H1 (cell line): ENCODE data around the gene MYRIP. TPM values are rescaled to one million over a fixed set of nuclear protein-coding genes. Genes with fewer than 3 reads are reported as not detected.

Source experiments
- CTCF ChIA-PET: fragments of 300-600 bp; sonication (Branson Sonifier 250); formaldehyde crosslinking; loops from one replicate; lab custom pipeline; 2021; ENCODE audit not compliant: partially characterized antibody; lab: Charles Lee
- POLR2A ChIA-PET: fragments of 300-600 bp; sonication (Branson Sonifier 250); formaldehyde crosslinking; loops from one replicate; lab custom pipeline; 2021; ENCODE audit warnings: inconsistent platforms; ENCODE audit not compliant: partially characterized antibody; lab: Charles Lee
- DNase-seq, 2 experiments: peaks; one replicate each; pipeline versions ENCODE4 v3.0.0 to v3.0.0-alpha.2; 2010 to 2022; ENCODE audit warnings: low spot score in 2 of 2, low read depth in 1 of 2, mixed read lengths in 1 of 2
- FAIRE-seq: peaks from 2 replicates; lab custom pipeline; 2011; peaks lifted over from hg19 to GRCh38; lab: Jason Lieb, UNC
- H2AFZ ChIP-seq: 2 replicates; pipeline ENCODE4 v1.8.1; 2012; ENCODE audit warnings: low read length, inconsistent platforms
- H2AK5ac ChIP-seq: 2 replicates; pipeline ENCODE4 v1.6.1; 2013; ENCODE audit warnings: low read depth, low read length
- H2BK120ac ChIP-seq: replicated peaks from 2 replicates; pipeline ENCODE3; 2013; ENCODE audit warnings: low read depth, low read length, inconsistent platforms
- H2BK12ac ChIP-seq: 2 replicates; pipeline ENCODE4 v1.6.1; 2013; ENCODE audit warnings: low read depth, low read length
- H2BK15ac ChIP-seq: 2 replicates; pipeline ENCODE4 v1.6.1; 2013; ENCODE audit warnings: low read length
- H2BK20ac ChIP-seq: 2 replicates; pipeline ENCODE4 v1.6.1; 2013; ENCODE audit warnings: low read length
- H2BK5ac ChIP-seq: 2 replicates; pipeline ENCODE4 v1.6.1; 2013; ENCODE audit warnings: low read depth, low read length
- H3K14ac ChIP-seq: 2 replicates; pipeline ENCODE4 v1.6.1; 2013; ENCODE audit warnings: inconsistent platforms; ENCODE audit not compliant: insufficient read length
- H3K18ac ChIP-seq: 2 replicates; pipeline ENCODE4 v1.6.1; 2013; ENCODE audit warnings: low read length; ENCODE audit errors: extremely low read depth
- H3K23ac ChIP-seq: 2 replicates; pipeline ENCODE4 v1.6.1; 2013; ENCODE audit warnings: inconsistent platforms; ENCODE audit not compliant: insufficient read length
- H3K23me2 ChIP-seq: 2 replicates; pipeline ENCODE4 v1.6.1; 2013; ENCODE audit warnings: low read depth, low read length
- H3K27ac ChIP-seq: 2 replicates; pipeline ENCODE4 v1.6.1; 2011; ENCODE audit warnings: low read depth, low read length, inconsistent platforms
- H3K27me3 ChIP-seq, 4 experiments: replicated peaks in 1 of 4; 1 replicate in 1 of 4; 2 replicates in 3 of 4; pipeline versions ENCODE4 v1.6.1 to v1.8.1; 2011 to 2013; ENCODE audit warnings: low read length in 3 of 4, mild to moderate bottlenecking in 3 of 4, inconsistent platforms in 2 of 4, mixed read lengths in 2 of 4, moderate library complexity in 1 of 4; ENCODE audit not compliant: control insufficient read depth in 3 of 4, insufficient read depth in 3 of 4; ENCODE audit errors: extremely low read depth in 1 of 4
- H3K36me3 ChIP-seq, 4 experiments: 2 replicates each; pipeline versions ENCODE4 v1.6.1 to v1.8.1; 2011 to 2013; ENCODE audit warnings: mild to moderate bottlenecking in 4 of 4, low read length in 3 of 4, moderate library complexity in 2 of 4, control low read depth in 1 of 4, inconsistent platforms in 1 of 4; ENCODE audit not compliant: insufficient read depth in 4 of 4, control insufficient read depth in 2 of 4
- H3K4ac ChIP-seq: replicated peaks from 2 replicates; pipeline ENCODE3; 2013; ENCODE audit warnings: low read length, low read depth, mixed read lengths, inconsistent platforms; ENCODE audit not compliant: insufficient read length
- H3K4me1 ChIP-seq, 4 experiments: replicated peaks in 1 of 4; 1 replicate in 1 of 4; 2 replicates in 3 of 4; pipeline versions ENCODE4 v1.6.1 to v1.8.1; 2011 to 2013; ENCODE audit warnings: low read length in 3 of 4, inconsistent platforms in 2 of 4, mixed read lengths in 1 of 4; ENCODE audit not compliant: insufficient read depth in 4 of 4, control insufficient read depth in 3 of 4
- H3K4me2 ChIP-seq, 2 experiments: 2 replicates each; pipeline versions ENCODE4 v1.6.1 to v1.8.1; 2011 to 2013; ENCODE audit warnings: low read depth in 2 of 2, low read length in 2 of 2, control low read depth in 1 of 2, inconsistent platforms in 1 of 2, mild to moderate bottlenecking in 1 of 2; ENCODE audit not compliant: insufficient read depth in 1 of 2
- H3K4me3 ChIP-seq, 4 experiments: fragments of 200-600, 300-600 bp in 1 of 4; sonication (generic), shearing (Covaris generic), sonication (Bioruptor Twin) in 1 of 4; 2 replicates each; pipeline versions ENCODE4 v1.5.1 to v1.8.1; 2011 to 2016; ENCODE audit warnings: low read length in 4 of 4, low read depth in 3 of 4, control low read depth in 2 of 4, inconsistent platforms in 2 of 4, mild to moderate bottlenecking in 2 of 4, mixed read lengths in 1 of 4, moderate library complexity in 1 of 4; ENCODE audit not compliant: insufficient read depth in 2 of 4; ENCODE audit errors: extremely low read depth in 1 of 4
- H3K56ac ChIP-seq: replicated peaks from 2 replicates; pipeline ENCODE3; 2013; ENCODE audit warnings: low read depth, mild to moderate bottlenecking, mixed read lengths, low read length, inconsistent platforms; ENCODE audit not compliant: insufficient read length
- H3K79me1 ChIP-seq: 2 replicates; pipeline ENCODE4 v1.6.1; 2013; ENCODE audit warnings: low read depth, low read length, control low read depth
- H3K79me2 ChIP-seq, 2 experiments: 2 replicates each; pipeline versions ENCODE4 v1.6.1 to v1.8.1; 2012 to 2013; ENCODE audit warnings: low read length in 2 of 2, mild to moderate bottlenecking in 2 of 2, inconsistent platforms in 1 of 2; ENCODE audit not compliant: insufficient read depth in 2 of 2, control insufficient read depth in 1 of 2
- H3K9ac ChIP-seq, 4 experiments: replicated peaks in 1 of 4; 1 replicate in 1 of 4; 2 replicates in 3 of 4; pipeline versions ENCODE4 v1.6.1 to v1.8.1; 2011 to 2013; ENCODE audit warnings: low read depth in 3 of 4, low read length in 3 of 4, control low read depth in 2 of 4, mild to moderate bottlenecking in 2 of 4, moderate library complexity in 2 of 4, inconsistent platforms in 1 of 4; ENCODE audit errors: extremely low read depth in 1 of 4
- H3K9me3 ChIP-seq, 2 experiments: 2 replicates each; pipeline versions ENCODE4 v1.6.1 to v1.8.1; 2012 to 2013; ENCODE audit warnings: mild to moderate bottlenecking in 2 of 2, moderate library complexity in 2 of 2, control low read depth in 1 of 2, inconsistent platforms in 1 of 2, low read depth in 1 of 2, low read length in 1 of 2, mixed read lengths in 1 of 2; ENCODE audit not compliant: insufficient read depth in 2 of 2
- H4K20me1 ChIP-seq, 2 experiments: replicated peaks in 1 of 2; 2 replicates each; pipeline versions ENCODE3 to v1.8.1; 2011 to 2013; ENCODE audit warnings: inconsistent platforms in 2 of 2, low read length in 2 of 2, mild to moderate bottlenecking in 1 of 2; ENCODE audit not compliant: insufficient read depth in 2 of 2, control insufficient read depth in 1 of 2
- H4K5ac ChIP-seq: 2 replicates; pipeline ENCODE4 v1.6.1; 2013; ENCODE audit warnings: low read length, low read depth, mixed read lengths, inconsistent platforms; ENCODE audit not compliant: insufficient read length
- H4K8ac ChIP-seq: 2 replicates; pipeline ENCODE4 v1.8.0; 2013; ENCODE audit warnings: mild to moderate bottlenecking, moderate library complexity, low read length, inconsistent platforms; ENCODE audit not compliant: insufficient read depth; ENCODE audit errors: extremely low read depth
- H4K91ac ChIP-seq: replicated peaks from 2 replicates; pipeline ENCODE3; 2013; ENCODE audit warnings: low read length, mixed read lengths, inconsistent platforms; ENCODE audit not compliant: insufficient read length
- CBX5 ChIP-seq: fragments of 300-800, 300-1000 bp; sonication (generic); IDR thresholded peaks from 2 replicates; pipeline ENCODE4 v1.7.1; 2016; ENCODE audit warnings: antibody characterized with exemption, low read length, low read depth
- CHD2 ChIP-seq: IDR thresholded peaks from 2 replicates; pipeline ENCODE4 v1.6.1; 2012; ENCODE audit warnings: low read length, improper control_type of control experiment
- CREB1 ChIP-seq: IDR thresholded peaks from 2 replicates; pipeline ENCODE4 v1.6.1; 2012; ENCODE audit warnings: inconsistent platforms
- CTBP2 ChIP-seq: IDR thresholded peaks from 2 replicates; pipeline ENCODE4 v1.7.0; 2011; ENCODE audit warnings: borderline replicate concordance, mild to moderate bottlenecking, moderate library complexity, mixed read lengths, low read length; ENCODE audit not compliant: insufficient read depth, insufficient read length
- E2F6 ChIP-seq: IDR thresholded peaks from 2 replicates; pipeline ENCODE4 v1.6.1; 2012; ENCODE audit warnings: inconsistent platforms
- FOSL1 ChIP-seq: IDR thresholded peaks from 2 replicates; pipeline ENCODE4 v1.6.1; 2011; ENCODE audit warnings: mild to moderate bottlenecking, low read depth, low read length, moderate library complexity; ENCODE audit not compliant: insufficient read depth
- KDM5A ChIP-seq: fragments of 200-600 bp; IDR thresholded peaks from 2 replicates; pipeline ENCODE4 v1.7.1; 2012; ENCODE audit warnings: mild to moderate bottlenecking, low read length, inconsistent platforms, mixed read lengths
- MAX ChIP-seq: IDR thresholded peaks from 2 replicates; pipeline ENCODE4 v1.6.1; 2012; ENCODE audit warnings: inconsistent platforms
- NRF1 ChIP-seq: IDR thresholded peaks from 2 replicates; pipeline ENCODE4 v1.6.1; 2011; ENCODE audit warnings: mild to moderate bottlenecking, low read depth, low read length, improper control_type of control experiment
- RXRA ChIP-seq: IDR thresholded peaks from 2 replicates; pipeline ENCODE4 v1.6.1; 2011; ENCODE audit warnings: low read depth, mild to moderate bottlenecking, low read length, moderate library complexity; ENCODE audit not compliant: insufficient read depth
- SAP30 ChIP-seq: fragments of 300-600 bp; sonication (generic); IDR thresholded peaks from 2 replicates; pipeline ENCODE4 v1.7.1; 2012; ENCODE audit warnings: low read length, moderate library complexity, mild to moderate bottlenecking, inconsistent platforms; ENCODE audit not compliant: insufficient read depth, insufficient replicate concordance
- SUZ12 ChIP-seq: fragments of 200-600 bp; sonication (generic); IDR thresholded peaks from 2 replicates; pipeline ENCODE4 v1.6.1; 2012; ENCODE audit warnings: mild to moderate bottlenecking, inconsistent platforms, low read length, moderate library complexity, mixed read lengths
- TAF7 ChIP-seq: optimal IDR thresholded peaks from 2 replicates; pipeline ENCODE3; 2011; ENCODE audit warnings: low read depth, mild to moderate bottlenecking, inconsistent platforms, low read length, moderate library complexity, borderline replicate concordance
- WGBS, 2 experiments: shearing (Covaris generic) in 1 of 2; methylation state at CpG; one replicate each; pipeline versions ENCODE4 v1.1.6 to v1.1.7; 2013 to 2015; ENCODE audit warnings: low lambda C conversion rate in 2 of 2, mixed read lengths in 2 of 2, inconsistent platforms in 1 of 2, low coverage in 1 of 2, missing lambda C conversion rate in 1 of 2; ENCODE audit not compliant: insufficient replicate concordance in 2 of 2, insufficient coverage in 1 of 2, insufficient read length in 1 of 2; ENCODE audit errors: extremely low coverage in 1 of 2, missing lambda C conversion rate in 1 of 2; 5-methylcytosine and 5-hydroxymethylcytosine counted together
- polyA plus RNA-seq, 7 experiments: library from polyadenylated mRNA; depleted of rRNA in 3 of 7; stranded (reverse) in 5 of 7; unstranded in 2 of 7; fragments of >200 nt in 5 of 7; fragments of 200-250 nt in 2 of 7; gene quantifications; 1 replicate in 5 of 7; 2 replicates in 1 of 7; 4 replicates in 1 of 7; pipeline versions ENCODE4 v1.2.1 to v1.2.3, GENCODE V29; 2011 to 2013; ENCODE audit warnings: missing spikeins in 2 of 7, mixed read lengths in 2 of 7
- total RNA-seq: library from RNA; stranded (reverse); fragmentation: NEBNext Ultra II Directional; extraction: Animal tissue kit (Norgen Biotek cat#: 25700); gene quantifications from 2 replicates; pipeline ENCODE4 v1.2.1, GENCODE V29; 2021

The MYRIP gene
- total and polyA plus RNA-seq, 2 of the 8 experiments (the other 6 are each of a cell fraction or from before 2014, with no cell fraction given) = 0.54 to 4.3 TPM

- no peaks in the 10 kb centered on the region for H4K20me1 ChIP-seq
- POLR2A ChIA-PET = no interaction called here
- H3K79me1 ChIP-seq = no peaks in the 10 kb centered on the region
- H3K23me2 ChIP-seq = peaks cover 3% of the 10 kb centered on the region; the same call in 1 of the 2 replicates
- no peak overlapping the region for H4K91ac ChIP-seq
- no peak overlapping the region for H3K4ac ChIP-seq
- H2BK12ac ChIP-seq = no peak overlapping the region
- H3K23ac ChIP-seq = no peak overlapping the region
- H3K9me3 ChIP-seq = no peaks in the 10 kb centered on the region
- no peak overlapping the region for H2BK20ac ChIP-seq
- no peak overlapping the region for H3K9ac ChIP-seq
- H3K4me1 ChIP-seq = peaks cover 0 to 4% (median 0%) of the 10 kb centered on the region in 4 experiments; a peak in 1 of 7 replicates
- TF ChIP-seq CHD2 (no peak), NRF1 (no peak), SUZ12 (no peak), CBX5 (no peak), MAX (no peak), KDM5A (no peak), FOSL1 (no peak), SAP30 (no peak), E2F6 (no peak), CTBP2 (no peak), RXRA (no peak), TAF7 (no peak), CREB1 (no peak)
- TF ChIP-seq, all 59 proteins: peak for 0
- FAIRE-seq (no peak), DNase-seq (no peak)
- H3K27me3 ChIP-seq = no peaks in the 10 kb centered on the region
- no peak overlapping the region for H2BK5ac ChIP-seq
- H3K27ac ChIP-seq = no peak overlapping the region
- WGBS, 2 experiments = 62% methylated on average over 1 of the region's 1 CpG; no CpG with 5 or more reads in 1 of the 2 experiments
- H2BK120ac ChIP-seq = no peak overlapping the region
- H2AK5ac ChIP-seq = no peak overlapping the region
- no peak overlapping the region for H4K5ac ChIP-seq
- H3K56ac ChIP-seq = no peak overlapping the region
- no peak overlapping the region for H3K18ac ChIP-seq
- no peak overlapping the region for H2AFZ ChIP-seq
- no peaks in the 10 kb centered on the region for H3K36me3 ChIP-seq
- CTCF ChIA-PET = interaction anchor here (0.5 to 0.6 kb wide), 2 partner anchors 760 to 1496 kb away, joined by 3 read pairs; no protein-coding TSS in a partner anchor
- no peaks in the 10 kb centered on the region for H3K79me2 ChIP-seq
- no peak overlapping the region for H3K14ac ChIP-seq
- no peak overlapping the region for H3K4me3 ChIP-seq
- H3K4me2 ChIP-seq = no peak overlapping the region
- no peak overlapping the region for H2BK15ac ChIP-seq
- no peak overlapping the region for H4K8ac ChIP-seq
Observed at GRCh38 chr3:39920271-39920670, 110.9 kb downstream of the MYRIP start.
